ENCODE results near the gene FBXO31.

The FBXO31 gene

GRCh38 chr16:87359121-87359520 lies 24.5 kb downstream of the FBXO31 start:
- POLR2A ChIA-PET, result no interaction called here
- CTCF ChIA-PET, result no interaction called here
- peaks cover 5% of the 10 kb centered on the region; the same call in 1 of the 2 replicates for H3K4me1 ChIP-seq (ENCODE audit: control insufficient read depth, insufficient read depth, low read length)
- peaks cover 0 to 57% of the 10 kb centered on the region in 2 experiments; a peak in 1 of 3 replicates for H3K36me3 ChIP-seq (ENCODE audit: control insufficient read depth in 2 of 2, insufficient read depth in 1 of 2, low read length in 2 of 2)
- H3K9me3 ChIP-seq (ENCODE audit: control insufficient read depth, insufficient read depth, low read depth, low read length), result no peaks in the 10 kb centered on the region
- TF ChIP-seq PRDM2 (tag by site-specific recombination; IDR thresholded peaks at IDR 0.05; ENCODE audit: borderline replicate concordance) (no peak), CTCF (tag by site-specific recombination; IDR thresholded peaks at IDR 0.05) (no peak), ZNF670 (tag by site-specific recombination; IDR thresholded peaks at IDR 0.05; ENCODE audit: low read depth) (no peak), ZNF140 (tag by site-specific recombination; IDR thresholded peaks at IDR 0.05) (no peak), KLF16 (tag by site-specific recombination; IDR thresholded peaks at IDR 0.05) (no peak), ZNF132 (tag by site-specific recombination; IDR thresholded peaks at IDR 0.05; ENCODE audit: borderline replicate concordance) (no peak), ZNF645 (tag by site-specific recombination; IDR thresholded peaks at IDR 0.05) (no peak), ZNF24 (tag by site-specific recombination; IDR thresholded peaks at IDR 0.05) (no peak), ZNF561 (tag by site-specific recombination; IDR thresholded peaks at IDR 0.05; ENCODE audit: borderline replicate concordance) (no peak)
- no peak overlapping the region for H3K27ac ChIP-seq (ENCODE audit: extremely low read depth, low read depth, low read length)
- H3K4me3 ChIP-seq (ENCODE audit: low read depth, low read length), result no peak overlapping the region

DNA sequence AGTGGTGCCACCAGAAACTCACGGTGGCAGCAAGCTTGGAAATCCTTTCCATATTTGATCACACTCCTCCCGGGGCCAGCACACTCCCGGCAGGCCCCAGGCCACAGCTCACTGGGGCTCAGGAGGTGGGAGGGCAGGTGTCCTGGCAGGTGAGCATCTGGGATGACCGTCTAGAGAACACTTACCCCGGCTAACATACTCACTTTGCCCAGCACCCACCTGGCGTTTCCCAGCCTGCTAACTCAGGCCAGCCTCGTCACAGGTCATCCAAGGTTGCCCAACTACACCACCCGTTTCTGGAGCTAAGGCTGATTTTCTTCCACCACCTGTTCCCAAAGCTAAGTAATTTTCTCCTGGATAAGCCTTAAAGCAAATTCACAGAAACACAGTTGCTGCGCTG lies 24.9 kb downstream of the FBXO31 start:
- Histone ChIP-seq H3K36me3 (ENCODE audit: control insufficient read depth in 2 of 2, insufficient read depth in 1 of 2, low read length in 2 of 2) (peaks cover 0 to 57% of the 10 kb centered on the region in 2 experiments; a peak in 1 of 3 replicates), H3K9me3 (ENCODE audit: control insufficient read depth, insufficient read depth, low read depth, low read length) (no peaks in the 10 kb centered on the region), H3K4me3 (ENCODE audit: low read depth, low read length) (no peak overlapping the region), H3K4me1 (ENCODE audit: control insufficient read depth, insufficient read depth, low read length) (0 out of 2 replicates have a peak, but pooled peaks cover 2% of the 10 kb centered on the region), H3K27ac (ENCODE audit: extremely low read depth, low read depth, low read length) (no peak overlapping the region)
- TF ChIP-seq ZNF843 (tag by site-specific recombination; IDR thresholded peaks at IDR 0.05) (no peak), ZNF146 (tag by site-specific recombination; IDR thresholded peaks at IDR 0.05) (no peak), ZFP37 (tag by site-specific recombination; IDR thresholded peaks at IDR 0.05) (no peak), ZNF274 (IDR thresholded peaks at IDR 0.05; ENCODE audit: low read length) (no peak), ZNF274 (tag by site-specific recombination; IDR thresholded peaks at IDR 0.05; ENCODE audit: borderline replicate concordance) (no peak), HOXA7 (CRISPR knock-in tag; IDR thresholded peaks at IDR 0.05; ENCODE audit: borderline replicate concordance) (no peak), SCRT1 (tag by site-specific recombination; IDR thresholded peaks at IDR 0.05; ENCODE audit: borderline replicate concordance) (no peak), SP7 (tag by site-specific recombination; IDR thresholded peaks at IDR 0.05) (no peak)
- TF ChIP-seq, protein P1, sequence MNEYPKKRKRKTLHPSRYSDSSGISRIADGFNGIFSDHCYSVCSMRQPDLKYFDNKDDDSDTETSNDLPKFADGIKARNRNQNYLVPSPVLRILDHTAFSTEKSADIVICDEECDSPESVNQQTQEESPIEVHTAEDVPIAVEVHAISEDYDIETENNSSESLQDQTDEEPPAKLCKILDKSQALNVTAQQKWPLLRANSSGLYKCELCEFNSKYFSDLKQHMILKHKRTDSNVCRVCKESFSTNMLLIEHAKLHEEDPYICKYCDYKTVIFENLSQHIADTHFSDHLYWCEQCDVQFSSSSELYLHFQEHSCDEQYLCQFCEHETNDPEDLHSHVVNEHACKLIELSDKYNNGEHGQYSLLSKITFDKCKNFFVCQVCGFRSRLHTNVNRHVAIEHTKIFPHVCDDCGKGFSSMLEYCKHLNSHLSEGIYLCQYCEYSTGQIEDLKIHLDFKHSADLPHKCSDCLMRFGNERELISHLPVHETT (tag by site-specific recombination; IDR thresholded peaks at IDR 0.05), result no peak
- TF ChIP-seq, protein P2, sequence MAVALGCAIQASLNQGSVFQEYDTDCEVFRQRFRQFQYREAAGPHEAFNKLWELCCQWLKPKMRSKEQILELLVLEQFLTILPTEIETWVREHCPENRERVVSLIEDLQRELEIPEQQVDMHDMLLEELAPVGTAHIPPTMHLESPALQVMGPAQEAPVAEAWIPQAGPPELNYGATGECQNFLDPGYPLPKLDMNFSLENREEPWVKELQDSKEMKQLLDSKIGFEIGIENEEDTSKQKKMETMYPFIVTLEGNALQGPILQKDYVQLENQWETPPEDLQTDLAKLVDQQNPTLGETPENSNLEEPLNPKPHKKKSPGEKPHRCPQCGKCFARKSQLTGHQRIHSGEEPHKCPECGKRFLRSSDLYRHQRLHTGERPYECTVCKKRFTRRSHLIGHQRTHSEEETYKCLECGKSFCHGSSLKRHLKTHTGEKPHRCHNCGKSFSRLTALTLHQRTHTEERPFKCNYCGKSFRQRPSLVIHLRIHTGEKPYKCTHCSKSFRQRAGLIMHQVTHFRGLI (tag by site-specific recombination; IDR thresholded peaks at IDR 0.05), result no peak
- ChIA-PET CTCF (interaction anchor here (0.5 kb wide), 1 partner anchor 795 kb away, joined by 4 read pairs; no protein-coding TSS in a partner anchor), POLR2A (no interaction called here)

Measured in HEK293 (cell line).